Mesenchymal stem cell (in vitro differentiated cells and primary cell): Measurements from ENCODE around the gene RGS13.
A peak's percentile ranks its signal among the peaks of the same experiment; 100 is the strongest.

Source experiments
- DNase-seq: peaks from one replicate; pipeline ENCODE4 v3.0.0-alpha.2; 2013
- H2AFZ ChIP-seq: one replicate; pipeline ENCODE4 v1.6.1; 2013; ENCODE audit warnings: low read depth, mild to moderate bottlenecking, control low read depth, inconsistent platforms, low read length, moderate library complexity
- H2AK5ac ChIP-seq: 2 replicates; pipeline ENCODE4 v1.6.1; 2013; ENCODE audit warnings: low read length, moderate library complexity, mild to moderate bottlenecking, inconsistent platforms; ENCODE audit not compliant: severe bottlenecking
- H2BK120ac ChIP-seq: one replicate; pipeline ENCODE4 v1.6.1; 2013; ENCODE audit warnings: low read depth, mild to moderate bottlenecking, inconsistent platforms, low read length, moderate library complexity
- H2BK12ac ChIP-seq, 2 experiments: one replicate each; pipeline ENCODE4 v1.6.1; 2013; ENCODE audit warnings: inconsistent platforms in 2 of 2, low read length in 2 of 2, mild to moderate bottlenecking in 2 of 2, moderate library complexity in 2 of 2, control low read depth in 1 of 2
- H2BK15ac ChIP-seq: one replicate; pipeline ENCODE4 v1.6.1; 2013; ENCODE audit warnings: mild to moderate bottlenecking, low read depth, inconsistent platforms; ENCODE audit not compliant: poor library complexity, severe bottlenecking
- H2BK5ac ChIP-seq: 2 replicates; pipeline ENCODE4 v1.6.1; 2013; ENCODE audit warnings: low read depth, mild to moderate bottlenecking, low read length, control low read depth, inconsistent platforms; ENCODE audit not compliant: poor library complexity, severe bottlenecking
- H3K14ac ChIP-seq, 2 experiments: one replicate each; pipeline ENCODE4 v1.6.1; 2013; ENCODE audit warnings: inconsistent platforms in 2 of 2, low read length in 2 of 2, control low read depth in 1 of 2, mild to moderate bottlenecking in 1 of 2, moderate library complexity in 1 of 2
- H3K18ac ChIP-seq, 2 experiments: one replicate each; pipeline ENCODE4 v1.6.1; 2013; ENCODE audit warnings: inconsistent platforms in 2 of 2, low read length in 2 of 2, control low read depth in 1 of 2, low read depth in 1 of 2, mild to moderate bottlenecking in 1 of 2
- H3K23ac ChIP-seq, 2 experiments: one replicate each; pipeline ENCODE4 v1.6.1; 2013; ENCODE audit warnings: inconsistent platforms in 2 of 2, low read length in 2 of 2, mild to moderate bottlenecking in 2 of 2, moderate library complexity in 2 of 2, control low read depth in 1 of 2
- H3K27ac ChIP-seq: 2 replicates; pipeline ENCODE4 v1.5.1; 2013; ENCODE audit warnings: mild to moderate bottlenecking, moderate library complexity, low read length, control low read depth, inconsistent platforms; ENCODE audit not compliant: poor library complexity, severe bottlenecking
- H3K27me3 ChIP-seq, 2 experiments: 2 replicates each; pipeline versions ENCODE4 v1.6.1 to v1.7.0; 2013; ENCODE audit warnings: low read length in 2 of 2, mild to moderate bottlenecking in 2 of 2, moderate library complexity in 2 of 2, control low read depth in 1 of 2, inconsistent platforms in 1 of 2; ENCODE audit not compliant: control insufficient read depth in 1 of 2, insufficient read depth in 1 of 2
- H3K36me3 ChIP-seq, 2 experiments: 2 replicates each; pipeline versions ENCODE4 v1.6.1 to v1.7.0; 2013; ENCODE audit warnings: low read length in 2 of 2, control low read depth in 1 of 2, inconsistent platforms in 1 of 2, low read depth in 1 of 2, mild to moderate bottlenecking in 1 of 2; ENCODE audit not compliant: insufficient read depth in 2 of 2, control insufficient read depth in 1 of 2
- H3K4ac ChIP-seq, 2 experiments: one replicate each; pipeline ENCODE4 v1.6.1; 2013; ENCODE audit warnings: inconsistent platforms in 2 of 2, low read length in 2 of 2, mild to moderate bottlenecking in 2 of 2, moderate library complexity in 2 of 2, control low read depth in 1 of 2, low read depth in 1 of 2
- H3K4me1 ChIP-seq: 2 replicates; pipeline ENCODE4 v1.6.1; 2013; ENCODE audit warnings: low read depth, low read length, control low read depth; ENCODE audit not compliant: control insufficient read depth, insufficient read depth
- H3K4me2 ChIP-seq: 2 replicates; pipeline ENCODE4 v1.6.1; 2013; ENCODE audit warnings: low read length, mild to moderate bottlenecking, inconsistent platforms; ENCODE audit not compliant: poor library complexity, severe bottlenecking
- H3K4me3 ChIP-seq, 2 experiments: 2 replicates each; pipeline versions ENCODE4 v1.5.1 to v1.7.0; 2013; ENCODE audit warnings: low read length in 2 of 2, mild to moderate bottlenecking in 2 of 2, control low read depth in 1 of 2, low read depth in 1 of 2; ENCODE audit not compliant: insufficient read depth in 1 of 2
- H3K79me1 ChIP-seq: replicated peaks from 2 replicates; pipeline ENCODE4 v1.6.1; 2013; ENCODE audit warnings: mild to moderate bottlenecking, control low read depth, low read length, inconsistent platforms; ENCODE audit not compliant: poor library complexity, severe bottlenecking
- H3K9ac ChIP-seq: 2 replicates; pipeline ENCODE4 v1.7.0; 2013; ENCODE audit warnings: mild to moderate bottlenecking, low read length, moderate library complexity
- H3K9me3 ChIP-seq: 2 replicates; pipeline ENCODE4 v1.7.0; 2013; ENCODE audit warnings: mild to moderate bottlenecking, low read length; ENCODE audit not compliant: control insufficient read depth
- H4K8ac ChIP-seq: one replicate; pipeline ENCODE4 v1.6.1; 2013; ENCODE audit warnings: inconsistent platforms, mild to moderate bottlenecking, low read length, moderate library complexity
- H4K91ac ChIP-seq: one replicate; pipeline ENCODE4 v1.6.1; 2013; ENCODE audit warnings: mild to moderate bottlenecking, low read length, inconsistent platforms
- WGBS: methylation state at CpG from one replicate; pipeline ENCODE4 v1.1.7; 2013; ENCODE audit warnings: mixed read lengths; 5-methylcytosine and 5-hydroxymethylcytosine counted together

RGS13 gene

DNA sequence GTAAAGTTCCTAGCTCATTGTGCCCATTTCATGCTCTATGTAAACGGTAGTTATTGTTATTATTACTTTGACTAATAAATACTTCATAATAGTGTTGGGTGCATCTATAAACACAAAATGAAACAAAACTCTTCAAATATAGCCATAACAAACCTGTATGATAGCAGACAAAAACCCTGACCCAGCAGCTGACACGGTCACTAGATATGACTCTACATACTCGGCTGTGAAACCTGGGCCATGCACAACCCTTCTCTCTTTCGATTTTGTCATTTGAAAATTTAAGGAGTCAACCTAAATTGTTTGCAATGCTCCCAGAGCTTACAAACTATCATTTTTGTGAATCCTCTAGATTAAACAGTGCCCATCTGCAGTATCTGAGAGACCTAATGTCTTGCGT is 8.0 kb upstream of the RGS13 start:
- Histone ChIP-seq H3K9me3 (no peaks in the 10 kb centered on the region), H3K18ac (no peak overlapping the region), H2AFZ (no peak overlapping the region), H2BK5ac (no peak overlapping the region), H3K23ac (no peak overlapping the region), H2BK12ac (no peak overlapping the region), H2BK15ac (no peak overlapping the region), H3K14ac (no peak overlapping the region), H3K4me1 (no peaks in the 10 kb centered on the region), H2AK5ac (no peak overlapping the region), H3K4me3 (no peak overlapping the region), H3K36me3 (no peaks in the 10 kb centered on the region), H3K27me3 (no peaks in the 10 kb centered on the region), H3K4me2 (no peak overlapping the region), H3K27ac (no peak overlapping the region), H4K91ac (no peak overlapping the region), H2BK120ac (no peak overlapping the region), H3K9ac (no peak overlapping the region), H3K79me1 (no peaks in the 10 kb centered on the region), H3K4ac (no peak overlapping the region), H4K8ac (no peak overlapping the region)
- 97% methylated on average over 4 of the region's 5 CpGs for WGBS
- DNase-seq, result no peak

- Histone ChIP-seq H3K9ac (no peak overlapping the region), H2BK15ac (no peak overlapping the region), H3K4me3 (no peak overlapping the region), H3K4me2 (no peak overlapping the region), H3K79me1 (no peaks in the 10 kb centered on the region), H3K4ac (no peak overlapping the region), H2AFZ (no peak overlapping the region), H3K9me3 (no peaks in the 10 kb centered on the region), H3K14ac (no peak overlapping the region), H3K36me3 (no peaks in the 10 kb centered on the region), H3K4me1 (no peaks in the 10 kb centered on the region), H3K23ac (no peak overlapping the region), H2AK5ac (no peak overlapping the region), H3K27me3 (no peaks in the 10 kb centered on the region), H2BK120ac (no peak overlapping the region), H4K91ac (no peak overlapping the region), H2BK5ac (no peak overlapping the region), H4K8ac (no peak overlapping the region), H3K27ac (no peak overlapping the region), H2BK12ac (peak overlapping the region in 1 of 2 experiments; percentile 21), H3K18ac (no peak overlapping the region)
- WGBS, result 89% methylated on average over 1 of the region's 1 CpG
- DNase-seq, result no peak
Measured at GRCh38 chr1:192628396-192629057, 7.4 kb upstream of the RGS13 start.

DNA sequence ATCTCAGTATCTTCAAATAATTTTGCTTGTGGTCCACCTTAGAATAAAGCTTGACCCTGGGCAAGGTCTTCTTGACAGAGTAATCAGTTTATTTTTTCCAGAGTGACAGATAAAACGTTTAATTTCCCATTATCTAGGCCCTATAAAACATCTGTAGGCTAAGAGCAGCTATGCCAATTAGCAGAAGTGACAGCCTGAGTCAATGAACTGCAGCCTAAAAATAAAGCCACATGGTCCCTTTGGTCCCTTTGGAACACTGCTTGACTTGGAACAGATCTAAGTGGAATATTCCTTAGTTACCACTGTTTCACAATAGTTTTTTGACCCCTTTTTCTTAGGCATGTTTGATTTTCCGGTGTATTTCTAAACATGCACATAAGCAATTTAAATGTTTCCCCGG is 6.3 kb upstream of the RGS13 start:
- H3K14ac ChIP-seq, result no peak overlapping the region
- H3K9me3 ChIP-seq, result no peaks in the 10 kb centered on the region
- no peak overlapping the region for H4K8ac ChIP-seq
- no peak overlapping the region for H2AFZ ChIP-seq
- no peak overlapping the region for H2BK5ac ChIP-seq
- no peak overlapping the region for H3K9ac ChIP-seq
- H2BK15ac ChIP-seq, result no peak overlapping the region
- H4K91ac ChIP-seq, result no peak overlapping the region
- H3K27me3 ChIP-seq, result no peaks in the 10 kb centered on the region
- no peak overlapping the region for H2BK12ac ChIP-seq
- H3K4ac ChIP-seq, result no peak overlapping the region
- no peak overlapping the region for H3K4me2 ChIP-seq
- H3K4me1 ChIP-seq, result no peaks in the 10 kb centered on the region
- no peak overlapping the region for H2BK120ac ChIP-seq
- no peak for DNase-seq
- H3K18ac ChIP-seq, result no peak overlapping the region
- no peak overlapping the region for H3K23ac ChIP-seq
- no peaks in the 10 kb centered on the region for H3K79me1 ChIP-seq
- no peak overlapping the region for H3K27ac ChIP-seq
- H3K36me3 ChIP-seq, result no peaks in the 10 kb centered on the region
- 36% methylated on average over 1 of the region's 3 CpGs for WGBS
- no peak overlapping the region for H2AK5ac ChIP-seq
- H3K4me3 ChIP-seq, result no peak overlapping the region

- Histone ChIP-seq H3K23ac (no peak overlapping the region), H2BK5ac (no peak overlapping the region), H2BK120ac (no peak overlapping the region), H3K36me3 (no peaks in the 10 kb centered on the region), H3K9me3 (no peaks in the 10 kb centered on the region), H3K14ac (no peak overlapping the region), H3K4me3 (no peak overlapping the region), H2AFZ (no peak overlapping the region), H3K4me1 (no peaks in the 10 kb centered on the region), H3K9ac (no peak overlapping the region), H3K27me3 (no peaks in the 10 kb centered on the region), H4K91ac (no peak overlapping the region), H2AK5ac (no peak overlapping the region), H3K27ac (no peak overlapping the region), H3K4me2 (no peak overlapping the region), H2BK12ac (no peak overlapping the region), H3K18ac (peak overlapping the region in 1 of 2 experiments; percentile 17), H2BK15ac (no peak overlapping the region), H3K79me1 (no peaks in the 10 kb centered on the region), H4K8ac (no peak overlapping the region), H3K4ac (no peak overlapping the region)
- 86% methylated on average over 3 of the region's 6 CpGs for WGBS
- DNase-seq, result no peak
Measured at GRCh38 chr1:192630521-192631287, 5.2 kb upstream of the RGS13 start.
